Spleen (tissue), 11 donors: ENCODE data around the gene EMC10. TPM values are rescaled to one million over a fixed set of nuclear protein-coding genes. Genes with fewer than 3 reads are reported as not detected.

Source experiments
- DNase-seq: peaks from one replicate; pipeline ENCODE4 v3.0.0-alpha.2; 2020
- H3K27ac ChIP-seq, 8 donors: fragments of 200-600 bp; sonication (generic) in 7 of 8; 1 replicate in 4 of 8; 2 replicates in 4 of 8; pipeline versions ENCODE4 v1.5.0 to v1.8.0; 2016 to 2021; ENCODE audit warnings: inconsistent platforms in 4 of 8, mild to moderate bottlenecking in 4 of 8, moderate library complexity in 1 of 8
- H3K27me3 ChIP-seq, 7 donors: fragments of 200-600 bp; sonication (generic) in 6 of 7; replicated peaks in 1 of 7; 1 replicate in 4 of 7; 2 replicates in 3 of 7; pipeline versions ENCODE4 v1.5.0 to v1.8.0; 2016 to 2021; ENCODE audit warnings: inconsistent platforms in 3 of 7, mild to moderate bottlenecking in 1 of 7
- H3K36me3 ChIP-seq, 6 donors: fragments of 200-600 bp; sonication (generic) in 5 of 6; 1 replicate in 4 of 6; 2 replicates in 2 of 6; pipeline versions ENCODE4 v1.5.0 to v1.8.0; 2016 to 2021; ENCODE audit warnings: inconsistent platforms in 2 of 6
- H3K4me1 ChIP-seq, 6 donors: fragments of 200-600 bp; sonication (generic) in 5 of 6; 1 replicate in 3 of 6; 2 replicates in 3 of 6; pipeline versions ENCODE4 v1.5.0 to v1.8.0; 2016 to 2021; ENCODE audit warnings: inconsistent platforms in 3 of 6
- H3K4me3 ChIP-seq, 8 donors: fragments of 200-600 bp; sonication (generic) in 7 of 8; 1 replicate in 4 of 8; 2 replicates in 4 of 8; pipeline versions ENCODE4 v1.5.0 to v1.8.0; 2016 to 2021; ENCODE audit warnings: inconsistent platforms in 4 of 8, mild to moderate bottlenecking in 4 of 8, moderate library complexity in 2 of 8
- H3K9me3 ChIP-seq, 8 donors: fragments of 200-600 bp; sonication (generic) in 7 of 8; 1 replicate in 4 of 8; 2 replicates in 4 of 8; pipeline versions ENCODE4 v1.5.0 to v1.8.0; 2016 to 2021; ENCODE audit warnings: inconsistent platforms in 4 of 8
- POLR2A ChIP-seq, 3 donors: fragments of 450-650 bp; IDR thresholded peaks; one replicate each; pipeline ENCODE4 v1.5.1; 2017; ENCODE audit warnings: antibody characterized with exemption in 3 of 3, mild to moderate bottlenecking in 1 of 3
- POLR2AphosphoS5 ChIP-seq, 3 donors: sonication (generic); formaldehyde crosslinking; IDR thresholded peaks; one replicate each; pipeline ENCODE4 v1.5.1; 2017; ENCODE audit warnings: antibody characterized with exemption in 3 of 3
- WGBS, 5 donors: extraction: QIAGEN DNeasy Blood & Tissue Kit in 3 of 5; methylation state at CpG; one replicate each; pipeline versions ENCODE4 v1.1.5 to v1.1.7; 2013 to 2018; 5-methylcytosine and 5-hydroxymethylcytosine counted together
- intact Hi-C: fragments of 100-400 bp; cut with DNase I; formaldehyde crosslinking; loops from one replicate; pipeline ENCODE4 v1.15.0; 2023; ENCODE audit warnings: low total_unique reads
- polyA plus RNA-seq, 3 donors: library from polyadenylated mRNA; stranded (reverse); fragments of 200-250 nt; gene quantifications; one replicate each; pipeline ENCODE4 v1.2.1, GENCODE V29; 2013
- total RNA-seq, 7 donors: library from RNA; depleted of rRNA in 3 of 7; stranded (reverse); fragments of >200 nt in 3 of 7; fragmentation: NEBNext Ultra II Directional in 4 of 7; extraction: Animal tissue kit (Norgen Biotek cat#: 25700) in 4 of 7; gene quantifications; one replicate each; pipeline versions ENCODE4 v1.1.0 to v1.2.1, GENCODE V29; 2016 to 2021
- TF ChIP-seq, protein P1 (sequence below), 11 experiments: fragments of 200-600 bp in 7 of 11; fragments of 450-650 bp in 4 of 11; sonication (generic) in 4 of 11; IDR thresholded peaks in 8 of 11; conservative IDR thresholded peaks in 3 of 11; 1 replicate in 7 of 11; 2 replicates in 4 of 11; pipeline versions ENCODE4 v1.4.0 to v1.8.0; 2016 to 2021; ENCODE audit warnings: antibody characterized with exemption in 11 of 11, inconsistent platforms in 4 of 11, mild to moderate bottlenecking in 1 of 11
- donor health status: healthy with polysubstance abuse.
- donor health status: DM: no; HTN: no; CAD: no; lungs with moderate emphysema.
- donor health status: DM: no; HTN: no; CAD: no.
- donor health status: Bipolar disorder and iron deficiency.
- donor health status: healthy.
- donor health status: DM: no; HTN: no; CAD: no.
- donor health status: DM: yes; HTN: yes; CAD: no.

Gene EMC10
- total and polyA plus RNA-seq, 10 donors, result 31.0 to 72.6 (median 60.1) TPM

DNA sequence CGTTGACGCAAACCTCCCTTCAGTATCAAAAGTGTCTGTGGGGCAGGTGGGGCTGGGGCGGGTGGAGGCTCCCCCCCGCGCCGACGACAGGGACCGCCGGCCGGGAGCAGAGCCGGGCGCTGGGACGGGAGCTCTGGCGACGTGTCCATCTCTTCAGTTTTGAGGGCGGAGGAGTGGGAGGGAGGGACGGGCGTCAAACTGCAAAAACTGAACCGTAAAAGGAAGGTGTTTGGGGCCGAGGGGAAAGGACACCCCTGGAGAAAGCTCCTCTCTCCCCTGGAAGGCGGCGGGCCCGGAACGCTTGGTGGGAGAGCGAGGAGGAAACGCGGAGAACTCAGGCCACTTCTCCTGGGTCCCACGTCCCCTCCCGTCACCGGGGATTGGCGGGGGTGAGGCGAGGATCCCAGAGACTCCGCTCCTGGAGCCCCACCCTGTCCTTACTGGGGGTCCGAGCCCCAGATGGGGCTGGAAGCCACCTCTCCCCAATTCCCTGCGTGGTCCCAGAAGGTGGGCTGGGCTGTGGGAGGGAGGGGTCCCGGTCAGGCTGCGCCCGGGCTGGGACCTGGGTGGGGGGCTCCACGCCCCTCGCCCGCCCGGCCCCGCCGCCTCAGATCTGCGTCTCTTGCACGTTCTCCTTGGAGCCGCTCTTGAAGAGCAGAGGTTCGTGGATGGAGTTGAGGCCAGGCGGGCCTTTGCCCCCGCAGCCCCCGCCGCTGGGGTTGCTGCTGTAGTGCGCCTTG is 40.8 kb downstream of the EMC10 start:
- H3K27me3 ChIP-seq, result peaks cover 0 to 60% (median 5%) of the 10 kb centered on the region in 7 donors
- DNase-seq, result peak; percentile 71
- H3K27ac ChIP-seq, result no peak overlapping the region
- TF ChIP-seq, protein P1, sequence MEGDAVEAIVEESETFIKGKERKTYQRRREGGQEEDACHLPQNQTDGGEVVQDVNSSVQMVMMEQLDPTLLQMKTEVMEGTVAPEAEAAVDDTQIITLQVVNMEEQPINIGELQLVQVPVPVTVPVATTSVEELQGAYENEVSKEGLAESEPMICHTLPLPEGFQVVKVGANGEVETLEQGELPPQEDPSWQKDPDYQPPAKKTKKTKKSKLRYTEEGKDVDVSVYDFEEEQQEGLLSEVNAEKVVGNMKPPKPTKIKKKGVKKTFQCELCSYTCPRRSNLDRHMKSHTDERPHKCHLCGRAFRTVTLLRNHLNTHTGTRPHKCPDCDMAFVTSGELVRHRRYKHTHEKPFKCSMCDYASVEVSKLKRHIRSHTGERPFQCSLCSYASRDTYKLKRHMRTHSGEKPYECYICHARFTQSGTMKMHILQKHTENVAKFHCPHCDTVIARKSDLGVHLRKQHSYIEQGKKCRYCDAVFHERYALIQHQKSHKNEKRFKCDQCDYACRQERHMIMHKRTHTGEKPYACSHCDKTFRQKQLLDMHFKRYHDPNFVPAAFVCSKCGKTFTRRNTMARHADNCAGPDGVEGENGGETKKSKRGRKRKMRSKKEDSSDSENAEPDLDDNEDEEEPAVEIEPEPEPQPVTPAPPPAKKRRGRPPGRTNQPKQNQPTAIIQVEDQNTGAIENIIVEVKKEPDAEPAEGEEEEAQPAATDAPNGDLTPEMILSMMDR (IDR thresholded peaks at IDR 0.05 in 8 of 11, conservative IDR thresholded peaks at IDR 0.05 in 3 of 11), result no peak
- TF ChIP-seq POLR2AphosphoS5 (IDR thresholded peaks at IDR 0.05), result no peak
- no peak for TF ChIP-seq POLR2A (IDR thresholded peaks at IDR 0.05)
- peaks cover 0 to 3% (median 0%) of the 10 kb centered on the region in 6 donors for H3K4me1 ChIP-seq
- WGBS, 5 donors, result 68 to 85% (median 74%) methylated on average over 46 to 53 of the region's 53 CpGs
- no peaks in the 10 kb centered on the region for H3K9me3 ChIP-seq
- intact Hi-C loops, result no loop called here
- H3K4me3 ChIP-seq, result no peak overlapping the region
- no peaks in the 10 kb centered on the region for H3K36me3 ChIP-seq

DNA sequence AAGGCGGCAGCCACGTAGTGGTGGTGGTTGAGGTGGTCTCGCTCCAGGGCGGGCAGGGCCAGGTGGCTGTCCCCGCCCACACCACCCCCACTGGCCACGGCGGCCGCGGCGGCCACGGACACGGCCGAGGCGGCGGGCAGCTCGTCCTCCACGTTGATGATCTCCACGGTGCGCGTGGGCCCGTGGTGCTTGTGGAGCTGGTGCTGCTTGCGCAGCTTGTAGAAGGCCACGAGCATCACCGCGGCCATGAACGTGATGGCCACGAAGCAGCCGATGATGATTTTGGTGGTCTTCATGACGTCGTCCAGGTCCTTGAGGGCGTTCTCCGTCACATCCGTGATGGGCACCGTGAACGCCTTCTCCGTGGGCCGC is 41.4 kb downstream of the EMC10 start:
- Histone ChIP-seq H3K4me3 (no peak overlapping the region), H3K4me1 (no peaks in the 10 kb centered on the region), H3K27me3 (peaks cover 0 to 60% (median 5%) of the 10 kb centered on the region in 7 donors), H3K27ac (no peak overlapping the region), H3K9me3 (no peaks in the 10 kb centered on the region), H3K36me3 (no peaks in the 10 kb centered on the region)
- intact Hi-C loops, result no loop called here
- DNase-seq, result no peak
- WGBS, 5 donors, result 95 to 97% (median 97%) methylated on average over 34 to 37 of the region's 37 CpGs
- no peak for TF ChIP-seq POLR2AphosphoS5 (IDR thresholded peaks at IDR 0.05)

DNA sequence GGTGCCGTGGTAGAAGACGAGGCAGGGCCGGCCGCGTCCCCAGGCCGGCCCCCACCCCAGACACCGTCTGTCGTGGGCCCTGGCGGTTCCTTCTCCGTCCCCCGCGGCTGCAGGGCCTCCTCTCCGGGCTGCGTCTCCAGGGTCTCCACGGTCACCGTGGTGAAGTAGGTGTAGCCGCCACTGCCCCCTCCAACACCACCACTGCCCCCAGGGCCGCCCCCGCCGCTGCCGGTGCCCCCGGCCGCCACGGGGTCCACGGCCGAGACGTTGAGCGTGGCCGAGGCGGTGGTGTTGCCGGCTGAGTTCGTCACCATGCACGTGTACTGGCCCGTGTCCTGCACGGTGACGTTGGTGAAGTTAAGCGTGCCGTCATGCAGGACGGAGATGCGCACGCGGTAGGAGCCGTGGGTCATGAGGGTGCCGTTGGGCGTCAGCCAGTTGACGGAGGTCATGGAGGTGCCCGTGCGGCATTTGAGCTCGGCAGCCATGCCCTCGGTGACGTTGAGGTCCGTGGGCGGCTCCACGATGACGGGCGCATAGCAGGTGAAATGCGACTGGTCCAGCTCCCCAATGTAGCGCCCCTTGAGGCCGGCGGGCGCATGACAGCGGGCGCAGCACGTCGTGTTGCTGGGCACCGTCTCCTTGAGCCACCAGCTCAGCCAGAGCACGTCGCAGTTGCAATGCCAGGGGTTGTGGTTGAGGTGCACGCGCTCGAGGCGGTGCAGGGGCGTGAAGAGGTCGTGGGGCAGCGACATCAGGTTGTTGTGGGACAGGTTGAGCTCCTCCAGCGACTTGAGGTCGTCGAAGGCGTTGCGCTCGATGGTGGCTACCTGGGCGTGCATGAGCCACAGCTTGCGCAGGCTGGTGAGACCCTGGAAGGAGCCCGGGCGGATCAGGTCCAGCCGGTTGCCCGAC is 42.0 kb downstream of the EMC10 start:
- DNase-seq, result peak; percentile 68
- no peak overlapping the region for H3K4me3 ChIP-seq
- H3K27me3 ChIP-seq, result peaks cover 0 to 60% (median 5%) of the 10 kb centered on the region in 7 donors
- no peaks in the 10 kb centered on the region for H3K36me3 ChIP-seq
- intact Hi-C loops, result no loop called here
- H3K9me3 ChIP-seq, result no peaks in the 10 kb centered on the region
- WGBS, 5 donors, result 94 to 96% (median 96%) methylated on average over 67 to 87 of the region's 87 CpGs
- H3K4me1 ChIP-seq, result no peaks in the 10 kb centered on the region
- TF ChIP-seq, protein P1 (IDR thresholded peaks at IDR 0.05 in 8 of 11, conservative IDR thresholded peaks at IDR 0.05 in 3 of 11), result no peak
- TF ChIP-seq POLR2AphosphoS5 (IDR thresholded peaks at IDR 0.05) (peak in 1 of 3 donors; percentile 61), POLR2A (IDR thresholded peaks at IDR 0.05) (no peak)
- H3K27ac ChIP-seq, result no peak overlapping the region

DNA sequence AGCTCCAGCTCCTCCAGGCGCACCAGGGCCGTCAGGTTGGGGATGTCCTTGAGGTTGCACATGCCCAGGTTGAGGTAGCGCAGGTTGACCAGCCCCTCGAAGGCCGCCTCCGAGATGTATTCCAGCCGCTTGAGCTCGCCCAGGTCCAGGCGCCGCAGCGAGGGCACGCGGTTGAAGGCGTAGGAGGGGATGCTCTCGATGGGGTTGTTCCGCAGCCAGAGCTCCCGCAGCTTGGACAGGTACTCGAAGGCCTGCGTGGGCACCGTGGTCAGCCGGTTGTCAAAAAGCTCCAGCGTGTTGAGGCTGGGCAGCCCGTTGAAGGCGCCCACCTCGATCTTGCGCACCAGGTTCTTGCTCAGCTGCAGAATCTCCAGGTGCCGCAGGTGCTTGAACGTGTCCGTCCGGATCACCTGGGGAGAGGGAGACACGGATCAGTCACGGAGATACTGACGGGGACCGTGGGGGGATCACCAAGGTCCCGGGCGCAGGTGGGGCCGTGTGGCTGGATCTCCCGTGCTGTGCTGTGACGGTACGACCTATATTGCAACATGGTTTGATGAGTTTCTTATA is 42.8 kb downstream of the EMC10 start:
- intact Hi-C loops, result no loop called here
- TF ChIP-seq, protein P1 (IDR thresholded peaks at IDR 0.05 in 8 of 11, conservative IDR thresholded peaks at IDR 0.05 in 3 of 11), result no peak
- peak in 1 of 3 donors; percentile 14 for TF ChIP-seq POLR2AphosphoS5 (IDR thresholded peaks at IDR 0.05)
- no peak for TF ChIP-seq POLR2A (IDR thresholded peaks at IDR 0.05)
- Histone ChIP-seq H3K4me3 (no peak overlapping the region), H3K36me3 (no peaks in the 10 kb centered on the region), H3K4me1 (no peaks in the 10 kb centered on the region), H3K27me3 (peaks cover 0 to 54% (median 5%) of the 10 kb centered on the region in 7 donors), H3K27ac (no peak overlapping the region), H3K9me3 (no peaks in the 10 kb centered on the region)
- WGBS, 5 donors, result 96 to 98% (median 96%) methylated on average over 36 to 40 of the region's 40 CpGs
- DNase-seq, result peak; percentile 71
